Measurements from ENCODE around the gene PHACTR1. TPM values are rescaled to one million over a fixed set of nuclear protein-coding genes. Genes with fewer than 3 reads are reported as not detected.

The PHACTR1 gene
- polyA plus RNA-seq, 1 of the 3 experiments (the other 2 are of a cell fraction) = 0.12 TPM

GRCh38 chr6:12769556-12770256 is 53.1 kb downstream of the PHACTR1 start:
- Histone ChIP-seq H3K27me3 (ENCODE audit: insufficient read depth) (no peaks in the 10 kb centered on the region), H3K36me3 (replicated peaks in 1 of 2; ENCODE audit: control insufficient read depth in 1 of 2, insufficient read depth in 2 of 2, low read length in 1 of 2) (no peaks in the 10 kb centered on the region), H3K4me2 (no peak overlapping the region), H3K27ac (ENCODE audit: low read depth in 2 of 2, low read length in 1 of 2) (no peak overlapping the region), H3K4me1 (ENCODE audit: control insufficient read depth in 1 of 2, insufficient read depth in 2 of 2, low read depth in 1 of 2, low read length in 1 of 2) (no peaks in the 10 kb centered on the region), H4K20me1 (ENCODE audit: insufficient read depth) (no peaks in the 10 kb centered on the region), H3K9ac (no peak overlapping the region), H3K9me2 (no peaks in the 10 kb centered on the region), H3K9me3 (no peaks in the 10 kb centered on the region), H3K4me3 (ENCODE audit: low read depth in 2 of 2, low read length in 1 of 2) (no peak overlapping the region), H3K79me2 (ENCODE audit: insufficient read depth) (no peaks in the 10 kb centered on the region), H2AFZ (ENCODE audit: low read depth) (no peak overlapping the region), H3F3A (replicated peaks; ENCODE audit: insufficient read depth) (no peaks in the 10 kb centered on the region)
- no peak for TF ChIP-seq TEAD4 (IDR thresholded peaks at IDR 0.05; ENCODE audit: borderline replicate concordance, insufficient read depth)
- TF ChIP-seq MXI1 (IDR thresholded peaks at IDR 0.05; ENCODE audit: low read depth, low read length) = no peak
- no peak for TF ChIP-seq JUND (IDR thresholded peaks at IDR 0.05)
- TF ChIP-seq CHD2 (IDR thresholded peaks at IDR 0.05; ENCODE audit: low read length, partially characterized antibody) = no peak
- TF ChIP-seq NRF1 (IDR thresholded peaks at IDR 0.05; ENCODE audit: low read depth, low read length) = no peak
- no peak for TF ChIP-seq PBX3 (IDR thresholded peaks at IDR 0.05)
- no peak for TF ChIP-seq USF2 (IDR thresholded peaks at IDR 0.05; ENCODE audit: borderline replicate concordance, low read depth, low read length)
- TF ChIP-seq POLR2AphosphoS5 (IDR thresholded peaks at IDR 0.05; ENCODE audit: low read depth, low read length) = no peak
- TF ChIP-seq MAX (IDR thresholded peaks at IDR 0.05; ENCODE audit: low read depth) = no peak
- no peak for TF ChIP-seq ZBTB33 (IDR thresholded peaks at IDR 0.05; ENCODE audit: borderline replicate concordance, low read depth)
- TF ChIP-seq FOXM1 (IDR thresholded peaks at IDR 0.05; ENCODE audit: low read depth) = no peak
- TF ChIP-seq ELF1 (IDR thresholded peaks at IDR 0.05) = no peak
- 37% methylated on average over 5 of the region's 9 CpGs for WGBS (ENCODE audit: low lambda C conversion rate)
- POLR2A ChIA-PET = no interaction called here
- DNase-seq = no peak
- CTCF ChIA-PET = no interaction called here

- CTCF ChIA-PET = interaction anchor here (1.1 kb wide), 1 partner anchor 75 kb away, joined by 3 read pairs; no protein-coding TSS in a partner anchor
- H3K9me2 ChIP-seq = no peaks in the 10 kb centered on the region
- 41% methylated on average over 3 of the region's 3 CpGs for WGBS (ENCODE audit: low lambda C conversion rate)
- H3K27ac ChIP-seq (ENCODE audit: low read depth in 2 of 2, low read length in 1 of 2) = no peak overlapping the region
- POLR2A ChIA-PET = no interaction called here
- no peaks in the 10 kb centered on the region for H3K79me2 ChIP-seq (ENCODE audit: insufficient read depth)
- no peaks in the 10 kb centered on the region for H3K36me3 ChIP-seq (replicated peaks in 1 of 2; ENCODE audit: control insufficient read depth in 1 of 2, insufficient read depth in 2 of 2, low read length in 1 of 2)
- no peaks in the 10 kb centered on the region; a peak in 1 of 4 replicates for H3K4me1 ChIP-seq (ENCODE audit: control insufficient read depth in 1 of 2, insufficient read depth in 2 of 2, low read depth in 1 of 2, low read length in 1 of 2)
- TF ChIP-seq NRF1 (IDR thresholded peaks at IDR 0.05; ENCODE audit: low read depth, low read length) = no peak
- TF ChIP-seq MEF2A (IDR thresholded peaks at IDR 0.05; ENCODE audit: borderline replicate concordance, low read depth) = no peak
- no peak overlapping the region for H2AFZ ChIP-seq (ENCODE audit: low read depth)
- no peaks in the 10 kb centered on the region for H4K20me1 ChIP-seq (ENCODE audit: insufficient read depth)
- H3K9me3 ChIP-seq = no peaks in the 10 kb centered on the region
- H3K9ac ChIP-seq = no peak overlapping the region
- no peak overlapping the region for H3K4me3 ChIP-seq (ENCODE audit: low read depth in 2 of 2, low read length in 1 of 2)
- no peak for DNase-seq
- no peaks in the 10 kb centered on the region for H3K27me3 ChIP-seq (ENCODE audit: insufficient read depth)
- no peaks in the 10 kb centered on the region for H3F3A ChIP-seq (replicated peaks; ENCODE audit: insufficient read depth)
- H3K4me2 ChIP-seq = no peak overlapping the region
These were observed 55.8 kb downstream of the PHACTR1 start for GRCh38 chr6:12772416-12772815.

Data from SK-N-SH (cell line).